GM21526 (cell line): Measurements from ENCODE around the gene HLA-A.

Experiments used
- ATAC-seq: cut with Tn5 transposase; IDR thresholded peaks from one replicate; pipeline ENCODE4 v1.9.1; 2021; ENCODE audit warnings: moderate library complexity; ENCODE audit not compliant: unreplicated experiment, low FRiP score

Gene HLA-A

DNA sequence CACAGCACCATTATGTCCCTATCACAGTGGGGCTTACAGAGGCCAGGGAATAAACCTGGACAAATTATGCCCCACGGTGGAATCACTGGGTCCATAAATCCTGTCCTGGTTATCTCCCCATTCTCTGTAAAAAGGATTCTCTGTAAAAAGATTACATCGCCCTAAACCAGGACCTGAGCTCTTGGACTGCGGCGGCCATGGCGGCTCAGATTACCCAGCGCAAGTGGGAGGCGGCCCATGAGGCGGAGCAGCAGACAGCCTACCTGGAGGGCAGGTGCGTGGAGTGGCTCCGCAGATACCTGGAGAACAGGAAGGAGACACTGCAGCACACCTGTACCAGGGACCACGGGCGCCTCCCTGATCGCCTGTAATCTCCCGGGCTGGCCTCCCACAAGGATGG is 8.4 kb upstream of the HLA-A start:
- ATAC-seq = no peak

DNA sequence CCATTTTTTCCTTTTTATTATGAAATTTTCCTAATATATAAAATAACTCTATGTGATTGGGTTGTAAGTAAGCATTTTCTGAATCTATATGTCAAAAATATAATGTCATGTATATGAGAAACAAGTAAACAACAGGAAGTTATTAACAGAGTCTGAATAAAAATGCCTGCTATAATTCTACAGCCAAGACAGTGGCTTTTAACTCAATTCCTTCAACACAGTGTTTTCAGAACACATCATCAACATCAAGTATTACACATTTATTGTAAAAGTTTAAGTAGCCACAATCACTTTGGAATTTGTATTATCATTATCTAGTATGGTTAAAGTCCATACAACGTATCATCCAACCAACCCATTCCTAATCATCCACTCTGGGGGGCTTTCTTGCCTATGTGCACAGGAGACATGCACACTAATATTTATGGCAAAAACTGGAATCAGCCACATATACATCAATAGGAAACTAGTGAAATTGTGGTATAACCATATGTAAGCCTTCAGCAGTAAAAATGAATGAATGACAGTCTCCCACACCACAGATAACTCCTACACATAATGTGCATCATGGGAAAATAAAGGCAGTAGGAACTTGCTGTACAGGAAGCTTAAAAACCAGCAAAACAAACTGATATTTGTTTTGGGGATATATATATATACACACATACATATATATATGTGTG is 6.9 kb upstream of the HLA-A start:
- no peak for ATAC-seq

DNA sequence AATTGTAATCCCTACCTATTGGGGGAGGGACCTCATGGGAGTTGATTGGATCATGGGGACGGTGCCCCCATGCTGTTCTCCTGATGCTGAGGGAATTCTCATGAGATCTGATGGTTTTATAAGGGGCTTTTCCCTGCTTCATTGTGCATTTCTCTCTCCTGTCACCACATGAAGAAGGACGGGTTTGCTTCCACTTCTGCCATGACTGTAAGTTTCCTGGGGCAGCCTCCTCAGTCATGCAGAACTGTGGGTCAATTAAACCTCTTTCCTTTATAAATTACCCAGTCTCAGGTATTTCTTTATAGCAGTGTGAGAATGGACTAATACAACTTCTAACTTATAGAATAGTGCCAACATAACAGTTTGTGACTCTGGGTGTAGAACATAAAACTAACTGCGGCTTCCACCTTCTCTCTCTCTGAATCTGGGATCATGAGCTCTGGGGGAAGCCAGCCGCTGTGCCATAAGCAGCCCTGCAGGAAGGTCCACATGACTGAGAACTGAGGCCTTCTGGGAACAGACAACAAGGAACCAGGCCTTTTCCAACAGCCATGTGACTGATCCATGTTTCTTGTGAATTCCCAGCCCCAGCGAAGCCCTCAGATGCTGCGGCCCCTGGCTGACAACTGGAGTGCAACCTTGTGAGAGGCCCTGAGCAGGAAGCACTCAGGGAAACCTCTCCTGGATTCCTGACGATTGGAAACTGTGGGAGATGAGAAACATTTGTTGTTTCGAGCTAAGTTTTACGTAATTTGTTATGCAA is 3.4 kb upstream of the HLA-A start:
- ATAC-seq = no peak

DNA sequence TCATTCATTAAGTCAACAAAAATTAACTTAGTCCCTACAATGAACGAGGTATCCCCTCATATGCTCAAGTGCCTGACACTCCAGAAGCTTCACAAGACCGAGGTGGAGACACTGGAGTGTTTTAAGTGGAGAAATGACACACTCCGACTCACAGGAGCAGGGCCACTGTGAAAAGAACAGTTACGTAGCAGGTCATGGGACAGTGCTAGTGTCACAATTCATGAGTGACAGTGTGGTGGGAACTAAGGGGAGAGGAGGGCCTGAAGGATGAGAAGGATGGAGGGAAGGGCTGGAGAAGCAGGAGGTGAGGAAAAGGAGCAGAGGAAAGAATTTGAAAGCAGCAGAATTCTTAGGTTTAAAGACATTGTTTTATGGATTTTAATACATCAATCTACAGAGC is 1.3 kb upstream of the HLA-A start:
- no peak for ATAC-seq

DNA sequence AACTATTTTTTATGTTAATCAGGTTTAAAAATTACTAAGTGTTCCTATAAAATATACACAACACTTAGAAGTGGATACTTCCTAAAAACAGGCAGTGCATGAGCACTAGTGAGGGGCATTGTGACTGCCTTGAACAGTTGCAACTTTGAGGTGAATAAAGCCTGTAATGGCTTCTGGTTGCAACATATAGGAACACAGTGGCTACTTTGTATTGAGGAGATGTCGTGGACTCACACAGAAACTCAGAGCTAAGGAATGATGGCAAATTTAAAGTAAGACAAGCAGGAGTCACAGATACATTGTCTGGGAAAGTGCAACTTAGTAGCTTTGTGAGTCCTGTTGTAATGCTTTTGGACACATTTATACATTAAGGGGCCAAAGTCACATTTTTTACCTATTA is 861 bp upstream of the HLA-A start:
- ATAC-seq = no peak

DNA sequence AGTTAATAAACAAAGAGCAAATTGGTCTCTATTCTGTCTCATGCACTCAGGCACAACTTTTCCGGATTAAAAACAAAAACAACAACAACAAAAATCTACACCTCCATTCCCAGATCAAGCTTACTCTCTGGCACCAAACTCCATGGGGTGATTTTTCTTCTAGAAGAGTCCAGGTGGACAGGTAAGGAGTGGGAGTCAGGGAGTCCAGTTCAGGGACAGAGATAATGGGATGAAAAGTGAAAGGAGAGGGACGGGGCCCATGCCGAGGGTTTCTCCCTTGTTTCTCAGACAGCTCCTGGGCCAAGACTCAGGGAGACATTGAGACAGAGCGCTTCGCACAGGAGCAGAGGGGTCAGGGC is 437 bp upstream of the HLA-A start:
- no peak for ATAC-seq

DNA sequence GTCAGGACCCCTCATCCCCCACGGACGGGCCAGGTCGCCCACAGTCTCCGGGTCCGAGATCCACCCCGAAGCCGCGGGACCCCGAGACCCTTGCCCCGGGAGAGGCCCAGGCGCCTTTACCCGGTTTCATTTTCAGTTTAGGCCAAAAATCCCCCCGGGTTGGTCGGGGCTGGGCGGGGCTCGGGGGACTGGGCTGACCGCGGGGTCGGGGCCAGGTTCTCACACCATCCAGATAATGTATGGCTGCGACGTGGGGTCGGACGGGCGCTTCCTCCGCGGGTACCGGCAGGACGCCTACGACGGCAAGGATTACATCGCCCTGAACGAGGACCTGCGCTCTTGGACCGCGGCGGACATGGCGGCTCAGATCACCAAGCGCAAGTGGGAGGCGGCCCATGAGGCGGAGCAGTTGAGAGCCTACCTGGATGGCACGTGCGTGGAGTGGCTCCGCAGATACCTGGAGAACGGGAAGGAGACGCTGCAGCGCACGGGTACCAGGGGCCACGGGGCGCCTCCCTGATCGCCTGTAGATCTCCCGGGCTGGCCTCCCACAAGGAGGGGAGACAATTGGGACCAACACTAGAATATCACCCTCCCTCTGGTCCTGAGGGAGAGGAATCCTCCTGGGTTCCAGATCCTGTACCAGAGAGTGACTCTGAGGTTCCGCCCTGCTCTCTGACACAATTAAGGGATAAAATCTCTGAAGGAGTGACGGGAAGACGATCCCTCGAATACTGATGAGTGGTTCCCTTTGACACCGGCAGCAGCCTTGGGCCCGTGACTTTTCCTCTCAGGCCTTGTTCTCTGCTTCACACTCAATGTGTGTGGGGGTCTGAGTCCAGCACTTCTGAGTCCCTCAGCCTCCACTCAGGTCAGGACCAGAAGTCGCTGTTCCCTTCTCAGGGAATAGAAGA is 978 bp downstream of the HLA-A start:
- no peak for ATAC-seq

DNA sequence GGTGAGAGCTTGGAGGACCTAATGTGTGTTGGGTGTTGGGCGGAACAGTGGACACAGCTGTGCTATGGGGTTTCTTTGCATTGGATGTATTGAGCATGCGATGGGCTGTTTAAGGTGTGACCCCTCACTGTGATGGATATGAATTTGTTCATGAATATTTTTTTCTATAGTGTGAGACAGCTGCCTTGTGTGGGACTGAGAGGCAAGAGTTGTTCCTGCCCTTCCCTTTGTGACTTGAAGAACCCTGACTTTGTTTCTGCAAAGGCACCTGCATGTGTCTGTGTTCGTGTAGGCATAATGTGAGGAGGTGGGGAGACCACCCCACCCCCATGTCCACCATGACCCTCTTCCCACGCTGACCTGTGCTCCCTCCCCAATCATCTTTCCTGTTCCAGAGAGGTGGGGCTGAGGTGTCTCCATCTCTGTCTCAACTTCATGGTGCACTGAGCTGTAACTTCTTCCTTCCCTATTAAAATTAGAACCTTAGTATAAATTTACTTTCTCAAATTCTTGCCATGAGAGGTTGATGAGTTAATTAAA is 3.0 kb downstream of the HLA-A start:
- no peak for ATAC-seq

DNA sequence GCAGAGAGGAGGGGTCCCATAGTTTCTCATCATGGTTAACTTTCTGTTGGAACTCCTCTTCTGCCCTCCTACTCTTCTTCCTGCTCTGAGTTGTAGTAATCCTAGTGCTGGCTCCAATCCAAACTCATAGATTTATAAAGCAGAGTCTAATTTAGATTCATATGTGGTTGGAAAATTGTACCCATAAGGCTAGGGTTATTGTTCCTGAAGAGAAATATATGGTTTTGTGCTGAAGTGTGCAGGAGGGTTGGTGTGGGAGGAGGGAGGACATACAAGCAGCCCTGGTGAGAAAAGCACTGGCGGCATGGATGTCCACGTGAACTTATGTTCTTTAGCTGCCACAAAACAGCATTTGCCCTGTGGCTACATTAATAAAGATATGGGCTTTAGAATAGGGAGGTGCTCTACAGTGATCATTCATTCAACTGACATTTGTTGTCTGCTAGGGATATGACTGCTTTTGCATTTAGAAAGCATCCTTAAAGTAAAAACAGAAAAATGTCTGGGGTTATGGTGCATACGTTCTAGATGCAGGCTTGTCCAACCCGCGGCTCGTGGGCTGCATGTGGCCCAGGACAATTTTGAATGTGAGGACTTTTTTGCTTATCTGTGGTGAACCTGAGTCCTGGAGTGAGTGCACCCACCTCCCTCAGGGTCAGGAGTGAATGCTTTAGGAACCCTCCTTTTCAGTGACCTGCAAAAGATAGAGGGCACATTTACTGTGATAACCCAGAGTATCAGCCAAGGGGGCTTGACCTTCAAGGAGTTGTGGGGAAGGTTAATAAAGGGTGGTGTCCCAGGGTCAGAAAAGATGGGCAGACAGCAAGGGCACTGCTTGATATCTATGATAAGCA is 4.1 kb downstream of the HLA-A start:
- ATAC-seq = no peak

DNA sequence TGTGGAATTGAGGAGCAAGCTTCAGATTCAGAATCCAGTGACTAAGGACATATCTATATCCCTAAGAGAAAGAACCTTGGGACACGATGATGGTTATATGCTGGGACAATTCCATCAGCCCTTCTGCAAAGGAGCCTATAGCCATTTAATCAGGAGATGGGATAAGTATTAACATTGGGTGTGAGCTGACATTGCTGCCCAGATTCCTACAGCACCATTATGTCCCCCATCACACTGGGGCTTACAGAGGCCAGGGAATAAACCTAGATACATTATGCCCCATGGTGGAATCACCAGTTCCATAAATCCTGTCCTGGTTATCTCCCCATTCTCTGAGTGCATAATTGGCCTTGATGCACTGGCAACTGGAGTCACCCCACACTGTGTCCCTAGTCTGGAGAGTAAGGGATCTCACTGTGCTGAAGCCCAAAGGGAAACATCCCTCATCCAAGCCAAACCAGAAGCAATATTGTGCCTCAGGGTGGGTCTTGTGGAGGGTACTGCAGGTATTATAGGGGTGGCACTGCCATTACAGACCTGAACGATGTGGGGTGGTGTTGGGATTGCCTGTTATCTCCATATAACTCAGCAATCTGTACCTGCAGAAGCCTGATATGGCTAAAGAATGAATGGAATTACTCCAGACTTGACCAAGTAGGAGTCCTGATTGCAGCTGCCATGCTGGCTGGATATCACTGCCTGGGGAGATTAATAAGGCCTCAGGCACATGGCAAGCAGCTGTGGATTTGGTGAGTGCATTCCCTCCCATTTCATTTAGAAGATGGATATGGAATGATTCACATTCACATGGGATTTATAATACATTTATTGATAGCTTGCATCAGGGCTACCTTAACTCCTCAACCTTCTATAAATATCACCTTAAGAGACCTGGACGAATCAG is 5.0 kb downstream of the HLA-A start:
- no peak for ATAC-seq

DNA sequence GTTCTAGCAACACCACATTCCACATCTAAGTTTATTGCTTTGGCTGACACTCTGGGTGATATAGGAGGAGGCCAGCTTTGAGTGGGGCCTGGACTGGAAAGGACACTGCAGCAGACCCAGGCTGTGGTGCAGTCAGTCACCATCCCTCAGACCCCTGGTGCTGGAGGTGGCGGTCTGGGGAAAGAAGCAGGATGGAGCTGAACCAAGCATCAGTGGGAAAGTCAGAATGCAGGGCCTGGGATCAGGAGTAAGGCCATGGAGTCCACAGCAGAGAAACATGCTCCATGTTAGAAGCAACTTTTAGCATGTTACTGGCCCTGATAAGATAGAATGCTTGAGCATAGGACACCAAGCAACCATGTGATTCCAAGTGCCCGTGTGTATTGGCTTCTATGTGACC is 5.9 kb downstream of the HLA-A start:
- no peak for ATAC-seq

DNA sequence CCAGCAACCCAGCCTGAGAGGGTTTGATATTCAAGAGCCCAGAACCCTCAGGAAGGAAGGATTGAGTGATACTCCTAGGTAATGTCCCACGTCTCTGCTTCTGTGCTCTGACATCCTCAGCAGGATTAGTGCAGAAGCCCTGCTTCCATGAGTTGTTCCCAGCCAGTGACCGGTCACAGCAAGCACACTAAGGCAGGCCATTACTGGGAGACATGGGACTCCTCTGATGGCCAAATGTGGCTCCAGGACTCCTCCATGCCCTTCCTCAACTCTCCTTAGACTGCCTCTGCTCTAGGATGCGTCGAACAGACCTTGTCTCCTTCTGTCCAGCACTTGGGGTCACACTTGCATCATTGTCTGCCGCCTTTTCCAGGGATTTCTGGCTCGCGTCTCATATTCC is 7.6 kb downstream of the HLA-A start:
- ATAC-seq = no peak

DNA sequence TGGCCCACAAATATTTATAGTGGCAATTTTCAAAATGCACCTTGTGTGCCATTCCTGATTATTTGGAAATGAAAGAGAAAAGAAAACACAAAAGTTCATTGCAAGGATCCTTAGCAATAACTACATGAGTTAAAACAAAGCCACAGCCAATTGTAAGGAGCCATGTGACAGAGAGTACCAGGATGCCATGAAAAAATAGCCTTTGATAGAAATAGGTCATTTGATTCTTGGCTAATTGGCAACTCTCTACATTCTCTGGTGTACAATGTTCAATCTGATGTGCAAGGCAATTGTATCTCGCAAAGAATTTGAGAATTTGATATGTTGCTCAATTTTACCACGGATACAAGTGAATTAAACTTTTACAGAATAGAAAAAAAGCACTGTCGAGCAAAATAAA is 9.6 kb downstream of the HLA-A start:
- no peak for ATAC-seq

DNA sequence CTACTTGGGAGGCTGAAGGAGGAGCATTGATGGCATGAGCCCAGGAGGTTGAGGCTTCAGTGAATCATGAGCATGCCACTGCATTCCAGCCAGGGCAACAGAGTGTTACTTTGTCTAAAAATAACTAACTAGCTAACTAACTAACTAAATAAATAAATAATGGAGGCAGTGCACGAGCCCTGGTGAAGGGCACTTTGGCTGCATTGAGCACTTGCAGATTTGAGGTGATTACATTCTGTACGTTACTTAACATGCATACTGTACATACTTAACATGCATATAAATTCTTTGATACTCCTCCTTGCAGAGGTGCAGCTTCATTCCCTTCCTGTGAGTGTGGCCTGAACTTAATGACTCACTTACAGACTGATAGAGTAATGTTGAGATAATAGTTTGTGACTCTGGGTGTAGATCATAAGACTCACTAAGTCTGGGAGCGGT is 10.7 kb downstream of the HLA-A start:
- ATAC-seq = no peak

DNA sequence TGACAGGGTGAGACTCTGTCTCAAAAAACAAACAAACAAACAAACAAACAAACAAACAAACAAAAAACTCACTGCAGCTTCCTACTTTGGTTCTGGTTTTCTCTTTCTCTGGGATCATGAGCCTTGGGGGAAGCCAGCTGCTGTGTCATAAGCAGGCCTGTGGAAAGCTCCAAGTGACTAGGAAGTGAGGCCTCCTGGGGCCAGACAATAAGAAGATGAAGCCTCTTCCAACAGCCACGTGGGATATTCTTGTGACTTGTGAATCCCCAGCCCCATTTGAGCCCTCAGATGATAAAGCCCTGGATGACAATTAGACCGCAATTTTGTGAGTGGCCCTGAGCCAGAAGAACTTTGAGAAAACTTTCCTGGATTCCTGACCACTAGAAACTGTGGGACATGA is 11.4 kb downstream of the HLA-A start:
- no peak for ATAC-seq

DNA sequence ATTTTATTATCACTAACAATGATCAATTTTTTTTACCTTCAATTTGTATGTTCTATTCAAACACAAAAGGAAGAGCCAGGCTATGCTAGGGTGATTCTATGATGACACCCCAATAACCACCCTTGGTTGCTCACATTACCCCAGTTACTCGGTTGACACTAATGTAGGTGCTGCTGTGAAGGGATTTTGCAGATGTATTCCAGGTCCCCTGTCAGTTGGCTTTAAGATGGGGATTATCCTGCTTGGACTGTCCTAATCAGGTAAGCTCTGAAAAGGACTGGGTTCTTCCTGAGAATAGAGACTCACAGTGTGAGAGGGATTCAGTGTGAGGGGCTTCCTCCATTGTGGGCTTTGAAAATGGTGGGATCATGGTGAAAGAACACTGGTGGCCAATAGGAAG is 11.9 kb downstream of the HLA-A start:
- no peak for ATAC-seq

DNA sequence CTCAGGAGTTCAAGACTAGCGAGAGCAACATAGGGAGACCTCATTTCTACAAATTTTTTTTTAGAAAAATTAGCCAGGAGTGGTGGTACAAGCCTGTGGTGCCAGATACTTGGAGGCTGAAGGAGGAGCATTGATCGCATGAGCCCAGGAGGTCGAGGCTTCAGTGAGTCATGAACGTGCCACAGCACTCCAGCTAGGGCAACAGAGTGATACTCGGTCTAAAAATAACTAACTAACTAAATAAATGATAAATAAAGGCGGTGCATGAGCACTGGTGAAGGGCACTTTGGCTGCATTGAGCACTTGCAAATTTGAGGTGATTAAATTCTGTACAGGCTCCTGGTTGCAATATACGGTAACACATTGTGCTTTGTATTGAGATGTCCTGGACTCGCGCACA is 13.5 kb downstream of the HLA-A start:
- ATAC-seq = no peak

DNA sequence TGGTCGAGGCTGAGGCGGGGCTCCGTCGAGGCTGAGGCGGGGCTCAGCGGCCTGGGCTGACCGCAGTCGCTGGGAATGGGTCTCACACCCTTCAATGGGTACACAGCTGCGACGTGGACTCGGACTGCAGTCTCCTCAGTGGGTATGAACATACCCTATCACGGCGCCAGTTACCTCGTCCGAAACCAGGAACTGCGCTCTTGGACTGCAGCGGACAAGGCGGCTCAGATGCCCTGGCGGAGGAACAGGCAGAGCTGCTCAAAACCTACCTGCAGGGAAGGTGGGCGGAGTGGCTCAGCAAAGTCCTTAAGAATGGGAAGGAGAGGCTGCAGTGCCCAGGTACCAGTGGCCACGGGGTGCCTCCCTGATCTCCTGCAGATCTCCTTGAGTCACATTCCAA is 14.2 kb downstream of the HLA-A start:
- ATAC-seq = no peak

DNA sequence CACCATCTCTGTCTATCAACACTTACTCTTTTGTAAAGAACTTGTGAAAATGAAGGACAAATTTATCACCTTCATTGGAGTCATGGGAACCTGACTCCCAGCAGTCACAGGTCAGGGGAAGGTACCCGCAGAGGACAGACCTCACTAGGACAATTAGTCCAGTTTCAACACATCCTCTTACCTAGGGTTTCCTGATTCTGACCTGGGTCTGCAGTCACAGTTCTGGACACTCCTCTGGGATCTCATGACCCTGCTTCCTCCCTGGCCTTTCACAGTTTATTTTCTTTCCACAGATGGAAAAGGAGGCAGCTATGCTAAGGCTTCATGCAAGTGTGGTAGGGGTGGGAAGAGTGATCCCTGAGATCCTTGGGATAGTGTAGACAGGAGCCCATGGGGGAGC is 15.7 kb downstream of the HLA-A start:
- no peak for ATAC-seq
